NB4 (cell line): ENCODE results near the gene SFRP5.

Experiments
- CTCF ChIP-seq: IDR thresholded peaks from one replicate; pipeline ENCODE4 v1.5.1; 2012; ENCODE audit warnings: low read depth, low read length
- POLR2A ChIP-seq: IDR thresholded peaks from 2 replicates; pipeline ENCODE4 v1.6.1; 2011; ENCODE audit warnings: mild to moderate bottlenecking; ENCODE audit not compliant: insufficient read length; ENCODE audit errors: extremely low read depth
- TF ChIP-seq, protein P1 (sequence below): IDR thresholded peaks from 2 replicates; pipeline ENCODE4 v1.6.1; 2011; ENCODE audit warnings: low read depth, low read length

DNA sequence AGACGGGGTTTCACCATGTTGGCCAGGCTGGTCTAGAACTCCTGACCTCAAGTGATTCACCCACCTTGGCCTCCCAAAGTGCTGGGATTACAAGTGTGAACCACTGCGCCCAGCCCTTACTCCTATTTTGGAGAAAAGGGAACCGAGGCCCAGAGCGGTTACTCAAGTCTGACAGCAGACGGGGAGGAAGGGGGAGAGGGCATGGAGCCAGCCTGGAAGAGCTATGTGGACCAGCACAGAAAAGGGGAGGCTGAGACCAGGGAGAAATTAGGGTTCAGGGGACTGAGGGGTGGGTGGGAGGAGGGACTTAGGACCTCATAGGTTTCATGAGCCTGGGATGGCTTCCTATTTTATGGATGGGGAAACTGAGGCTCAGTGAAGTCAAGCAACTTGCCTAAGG lies 1.5 kb downstream of the SFRP5 start:
- TF ChIP-seq CTCF (no peak), POLR2A (no peak)
- TF ChIP-seq, protein P1, sequence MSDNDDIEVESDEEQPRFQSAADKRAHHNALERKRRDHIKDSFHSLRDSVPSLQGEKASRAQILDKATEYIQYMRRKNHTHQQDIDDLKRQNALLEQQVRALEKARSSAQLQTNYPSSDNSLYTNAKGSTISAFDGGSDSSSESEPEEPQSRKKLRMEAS: no peak
